ENCODE results near the gene HPCAL4.

Gene HPCAL4

GRCh38 chr1:39679821-39680220 lies 11.4 kb downstream of the HPCAL4 start:
- no peak for DNase-seq (ENCODE audit: low read depth)
- no peak overlapping the region for H3K4me3 ChIP-seq (ENCODE audit: low read length)
- no peak for TF ChIP-seq CTCF (conservative IDR thresholded peaks at IDR 0.05; ENCODE audit: low read length)

- no peak overlapping the region for H3K4me3 ChIP-seq (ENCODE audit: low read length)
- no peak for TF ChIP-seq CTCF (conservative IDR thresholded peaks at IDR 0.05; ENCODE audit: low read length)
Observed at GRCh38 chr1:39678889-39679288, 12.3 kb downstream of the HPCAL4 start.

GRCh38 chr1:39677645-39678044 lies 13.6 kb downstream of the HPCAL4 start:
- H3K4me3 ChIP-seq (ENCODE audit: low read length): no peak overlapping the region
- TF ChIP-seq CTCF (conservative IDR thresholded peaks at IDR 0.05; ENCODE audit: low read length): no peak
- DNase-seq (ENCODE audit: low read depth): no peak

More at GRCh38 chr1:39678889-39679288, 12.3 kb downstream of the HPCAL4 start:
- DNase-seq (ENCODE audit: low read depth): no peak

- no peak overlapping the region for H3K4me3 ChIP-seq (ENCODE audit: low read length)
- TF ChIP-seq CTCF (conservative IDR thresholded peaks at IDR 0.05; ENCODE audit: low read length): no peak
- DNase-seq (ENCODE audit: low read depth): no peak
Observed at GRCh38 chr1:39676948-39677548, 14.2 kb downstream of the HPCAL4 start.

GRCh38 chr1:39675220-39675619 lies 16.0 kb downstream of the HPCAL4 start:
- H3K4me3 ChIP-seq (ENCODE audit: low read length): no peak overlapping the region
- no peak for TF ChIP-seq CTCF (conservative IDR thresholded peaks at IDR 0.05; ENCODE audit: low read length)
- no peak for DNase-seq (ENCODE audit: low read depth)

GRCh38 chr1:39673215-39673614 lies 18.0 kb downstream of the HPCAL4 start:
- no peak for TF ChIP-seq CTCF (conservative IDR thresholded peaks at IDR 0.05; ENCODE audit: low read length)
- DNase-seq (ENCODE audit: low read depth): no peak
- no peak overlapping the region for H3K4me3 ChIP-seq (ENCODE audit: low read length)

GRCh38 chr1:39672551-39672947 lies 18.7 kb downstream of the HPCAL4 start:
- peak; percentile 32 for TF ChIP-seq CTCF (conservative IDR thresholded peaks at IDR 0.05; ENCODE audit: low read length)
- DNase-seq (ENCODE audit: low read depth): no peak
- no peak overlapping the region for H3K4me3 ChIP-seq (ENCODE audit: low read length)

All from AG10803 (cell line).